Vagina (tissue), 2 donors: ENCODE data around the gene MAIP1.

Source experiments
- POLR2AphosphoS5 ChIP-seq, 2 donors: sonication (generic); formaldehyde crosslinking; IDR thresholded peaks; one replicate each; pipeline ENCODE4 v1.9.0; 2017; ENCODE audit warnings: antibody characterized with exemption in 2 of 2, mild to moderate bottlenecking in 2 of 2, low read depth in 1 of 2; ENCODE audit not compliant: insufficient read depth in 1 of 2
- TF ChIP-seq, protein P1 (sequence below), 3 experiments: fragments of 450-650 bp in 2 of 3; fragments of 200-600 bp in 1 of 3; sonication (generic) in 1 of 3; IDR thresholded peaks; one replicate each; pipeline ENCODE4 v1.5.1; 2017 to 2019; ENCODE audit warnings: antibody characterized with exemption in 3 of 3, mild to moderate bottlenecking in 2 of 3, moderate library complexity in 2 of 3

DNA sequence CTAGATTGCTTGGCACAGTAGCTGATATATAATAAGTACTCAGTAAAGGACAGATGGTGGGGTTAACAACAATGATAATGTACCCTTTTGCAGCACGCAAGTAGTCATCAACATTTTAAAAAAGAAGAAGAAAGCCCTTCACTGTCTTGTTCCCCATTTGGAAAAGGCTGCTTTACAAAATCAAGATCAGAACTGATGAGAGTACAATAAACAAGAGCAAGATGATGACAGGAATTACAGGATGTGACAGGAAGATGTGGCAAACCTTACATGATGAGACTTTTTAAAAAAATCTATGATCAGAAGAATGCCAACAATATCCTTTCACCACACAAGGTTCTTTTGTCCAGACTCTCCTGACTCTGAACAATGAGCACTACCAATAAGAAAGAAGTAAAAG, 9.2 kb upstream of the MAIP1 start:
- TF ChIP-seq POLR2AphosphoS5 (IDR thresholded peaks at IDR 0.05; ENCODE audit: insufficient read depth in 1 of 2, low read depth in 1 of 2) = no peak
- TF ChIP-seq, protein P1, sequence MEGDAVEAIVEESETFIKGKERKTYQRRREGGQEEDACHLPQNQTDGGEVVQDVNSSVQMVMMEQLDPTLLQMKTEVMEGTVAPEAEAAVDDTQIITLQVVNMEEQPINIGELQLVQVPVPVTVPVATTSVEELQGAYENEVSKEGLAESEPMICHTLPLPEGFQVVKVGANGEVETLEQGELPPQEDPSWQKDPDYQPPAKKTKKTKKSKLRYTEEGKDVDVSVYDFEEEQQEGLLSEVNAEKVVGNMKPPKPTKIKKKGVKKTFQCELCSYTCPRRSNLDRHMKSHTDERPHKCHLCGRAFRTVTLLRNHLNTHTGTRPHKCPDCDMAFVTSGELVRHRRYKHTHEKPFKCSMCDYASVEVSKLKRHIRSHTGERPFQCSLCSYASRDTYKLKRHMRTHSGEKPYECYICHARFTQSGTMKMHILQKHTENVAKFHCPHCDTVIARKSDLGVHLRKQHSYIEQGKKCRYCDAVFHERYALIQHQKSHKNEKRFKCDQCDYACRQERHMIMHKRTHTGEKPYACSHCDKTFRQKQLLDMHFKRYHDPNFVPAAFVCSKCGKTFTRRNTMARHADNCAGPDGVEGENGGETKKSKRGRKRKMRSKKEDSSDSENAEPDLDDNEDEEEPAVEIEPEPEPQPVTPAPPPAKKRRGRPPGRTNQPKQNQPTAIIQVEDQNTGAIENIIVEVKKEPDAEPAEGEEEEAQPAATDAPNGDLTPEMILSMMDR (IDR thresholded peaks at IDR 0.05) = no peak
